ENCODE results near the gene LANCL3.

Gene LANCL3

GRCh38 chrX:37679888-37680287 lies 108.4 kb downstream of the LANCL3 start:
- TF ChIP-seq CTCF (IDR thresholded peaks at IDR 0.05; ENCODE audit: insufficient read depth, low read length) (no peak), POLR2AphosphoS5 (IDR thresholded peaks at IDR 0.05; ENCODE audit: low read depth) (no peak), REST (IDR thresholded peaks at IDR 0.05; ENCODE audit: insufficient replicate concordance, low read depth) (no peak), SPI1 (IDR thresholded peaks at IDR 0.05; ENCODE audit: borderline replicate concordance, low read depth) (no peak), GABPA (IDR thresholded peaks at IDR 0.05; ENCODE audit: low read depth) (no peak)
- H3K27me3 ChIP-seq (ENCODE audit: insufficient read depth, poor library complexity, severe bottlenecking): peaks cover 2% of the 10 kb centered on the region
- no peak overlapping the region for H3K4me3 ChIP-seq (replicated peaks; ENCODE audit: insufficient read depth, low read length)
- no peak for DNase-seq (ENCODE audit: low read depth in 1 of 2, low spot score in 1 of 2)
- H3K27ac ChIP-seq (replicated peaks): no peak overlapping the region

GRCh38 chrX:37684426-37684825 lies 113.0 kb downstream of the LANCL3 start:
- no peak overlapping the region for H3K27ac ChIP-seq (replicated peaks)
- H3K4me3 ChIP-seq (replicated peaks; ENCODE audit: insufficient read depth, low read length): no peak overlapping the region
- H3K27me3 ChIP-seq (ENCODE audit: insufficient read depth, poor library complexity, severe bottlenecking): peaks cover 2% of the 10 kb centered on the region
- no peak for DNase-seq (ENCODE audit: low read depth in 1 of 2, low spot score in 1 of 2)
- TF ChIP-seq CTCF (IDR thresholded peaks at IDR 0.05; ENCODE audit: insufficient read depth, low read length) (no peak), GABPA (IDR thresholded peaks at IDR 0.05; ENCODE audit: low read depth) (no peak), SPI1 (IDR thresholded peaks at IDR 0.05; ENCODE audit: borderline replicate concordance, low read depth) (no peak), REST (IDR thresholded peaks at IDR 0.05; ENCODE audit: insufficient replicate concordance, low read depth) (no peak)

GRCh38 chrX:37684973-37685372 lies 113.5 kb downstream of the LANCL3 start:
- DNase-seq (ENCODE audit: low read depth in 1 of 2, low spot score in 1 of 2): no peak
- H3K4me3 ChIP-seq (replicated peaks; ENCODE audit: insufficient read depth, low read length): no peak overlapping the region

More at GRCh38 chrX:37684973-37685372, 113.5 kb downstream of the LANCL3 start:
- Histone ChIP-seq H3K27ac (replicated peaks) (no peak overlapping the region), H3K27me3 (ENCODE audit: insufficient read depth, poor library complexity, severe bottlenecking) (peaks cover 2% of the 10 kb centered on the region)
- no peak for TF ChIP-seq GABPA (IDR thresholded peaks at IDR 0.05; ENCODE audit: low read depth)
- no peak for TF ChIP-seq SPI1 (IDR thresholded peaks at IDR 0.05; ENCODE audit: borderline replicate concordance, low read depth)
- no peak for TF ChIP-seq POLR2AphosphoS5 (IDR thresholded peaks at IDR 0.05; ENCODE audit: low read depth)
- TF ChIP-seq CTCF (IDR thresholded peaks at IDR 0.05; ENCODE audit: insufficient read depth, low read length): no peak
- TF ChIP-seq REST (IDR thresholded peaks at IDR 0.05; ENCODE audit: insufficient replicate concordance, low read depth): no peak

All from HL-60 (cell line).